Body of pancreas (tissue), 4 donors: Measurements from ENCODE around the gene MAB21L3.

ENCODE experiments used
- POLR2A ChIP-seq, 3 donors: fragments of 450-650 bp; IDR thresholded peaks; one replicate each; pipeline ENCODE4 v1.6.1; 2016; ENCODE audit warnings: antibody characterized with exemption in 3 of 3, mild to moderate bottlenecking in 2 of 3
- TF ChIP-seq, protein P1 (sequence below), 7 experiments: fragments of 450-650 bp in 4 of 7; fragments of 200-600 bp in 3 of 7; sonication (generic) in 3 of 7; IDR thresholded peaks; one replicate each; pipeline ENCODE4 v1.5.1; 2016 to 2019; ENCODE audit warnings: antibody characterized with exemption in 7 of 7

DNA sequence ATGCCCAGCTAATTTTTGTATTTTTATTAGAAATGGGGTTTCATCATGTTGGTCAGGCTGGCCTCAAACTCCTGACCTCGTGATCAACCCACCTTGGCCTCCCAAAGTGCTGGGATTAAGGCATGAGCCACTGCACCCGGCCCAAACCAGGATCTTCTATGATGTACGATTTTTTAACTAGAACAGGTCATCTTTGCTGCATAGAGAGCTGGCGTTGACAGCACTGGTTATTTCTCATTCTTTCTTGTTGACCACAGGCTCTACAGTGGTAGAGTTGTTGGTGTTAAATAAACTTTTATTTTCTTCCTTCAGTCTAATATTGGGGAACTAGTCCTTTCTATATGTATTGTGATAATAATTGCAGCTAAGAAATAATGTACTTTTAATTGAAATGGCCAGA is 3.8 kb upstream of the MAB21L3 start:
- TF ChIP-seq, protein P1, sequence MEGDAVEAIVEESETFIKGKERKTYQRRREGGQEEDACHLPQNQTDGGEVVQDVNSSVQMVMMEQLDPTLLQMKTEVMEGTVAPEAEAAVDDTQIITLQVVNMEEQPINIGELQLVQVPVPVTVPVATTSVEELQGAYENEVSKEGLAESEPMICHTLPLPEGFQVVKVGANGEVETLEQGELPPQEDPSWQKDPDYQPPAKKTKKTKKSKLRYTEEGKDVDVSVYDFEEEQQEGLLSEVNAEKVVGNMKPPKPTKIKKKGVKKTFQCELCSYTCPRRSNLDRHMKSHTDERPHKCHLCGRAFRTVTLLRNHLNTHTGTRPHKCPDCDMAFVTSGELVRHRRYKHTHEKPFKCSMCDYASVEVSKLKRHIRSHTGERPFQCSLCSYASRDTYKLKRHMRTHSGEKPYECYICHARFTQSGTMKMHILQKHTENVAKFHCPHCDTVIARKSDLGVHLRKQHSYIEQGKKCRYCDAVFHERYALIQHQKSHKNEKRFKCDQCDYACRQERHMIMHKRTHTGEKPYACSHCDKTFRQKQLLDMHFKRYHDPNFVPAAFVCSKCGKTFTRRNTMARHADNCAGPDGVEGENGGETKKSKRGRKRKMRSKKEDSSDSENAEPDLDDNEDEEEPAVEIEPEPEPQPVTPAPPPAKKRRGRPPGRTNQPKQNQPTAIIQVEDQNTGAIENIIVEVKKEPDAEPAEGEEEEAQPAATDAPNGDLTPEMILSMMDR (IDR thresholded peaks at IDR 0.05), result no peak
- no peak for TF ChIP-seq POLR2A (IDR thresholded peaks at IDR 0.05)
